ENCODE measurements around the gene SFXN4.

The SFXN4 gene

GRCh38 chr10:119165171-119166117, at the start of gene SFXN4:
Gene SFXN4 (minus strand): TSS chr10:119165714. CDS start chr10:119165647, 67 bp downstream.
- peak; percentile 76 for DNase-seq

- DNase-seq: no peak
Measured at GRCh38 chr10:119211625-119212441, 46.3 kb upstream of the SFXN4 start.

GRCh38 chr10:119211176-119211575, 45.7 kb upstream of the SFXN4 start:
- DNase-seq: no peak

DNA sequence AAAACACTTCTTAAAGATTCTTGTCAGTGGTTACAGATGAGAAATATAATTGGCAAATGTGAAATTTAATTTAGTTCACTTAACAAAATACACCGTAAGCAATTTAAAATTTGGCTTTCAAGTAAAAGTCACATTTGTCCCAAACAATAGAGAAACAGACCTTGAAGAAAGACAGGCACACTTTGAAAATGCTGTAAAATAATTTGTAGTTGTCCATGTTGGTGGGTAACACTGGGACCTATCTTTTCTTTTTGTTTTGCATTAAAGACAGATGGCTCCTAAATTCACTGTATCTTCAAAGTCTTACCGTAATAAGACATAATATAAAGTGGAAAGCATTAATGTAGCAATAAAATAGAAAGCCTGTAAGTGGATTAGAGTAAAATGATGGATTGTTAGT, 45.1 kb upstream of the SFXN4 start:
- no peak for DNase-seq

GRCh38 chr10:119209736-119210355, 44.3 kb upstream of the SFXN4 start:
- DNase-seq: no peak

DNA sequence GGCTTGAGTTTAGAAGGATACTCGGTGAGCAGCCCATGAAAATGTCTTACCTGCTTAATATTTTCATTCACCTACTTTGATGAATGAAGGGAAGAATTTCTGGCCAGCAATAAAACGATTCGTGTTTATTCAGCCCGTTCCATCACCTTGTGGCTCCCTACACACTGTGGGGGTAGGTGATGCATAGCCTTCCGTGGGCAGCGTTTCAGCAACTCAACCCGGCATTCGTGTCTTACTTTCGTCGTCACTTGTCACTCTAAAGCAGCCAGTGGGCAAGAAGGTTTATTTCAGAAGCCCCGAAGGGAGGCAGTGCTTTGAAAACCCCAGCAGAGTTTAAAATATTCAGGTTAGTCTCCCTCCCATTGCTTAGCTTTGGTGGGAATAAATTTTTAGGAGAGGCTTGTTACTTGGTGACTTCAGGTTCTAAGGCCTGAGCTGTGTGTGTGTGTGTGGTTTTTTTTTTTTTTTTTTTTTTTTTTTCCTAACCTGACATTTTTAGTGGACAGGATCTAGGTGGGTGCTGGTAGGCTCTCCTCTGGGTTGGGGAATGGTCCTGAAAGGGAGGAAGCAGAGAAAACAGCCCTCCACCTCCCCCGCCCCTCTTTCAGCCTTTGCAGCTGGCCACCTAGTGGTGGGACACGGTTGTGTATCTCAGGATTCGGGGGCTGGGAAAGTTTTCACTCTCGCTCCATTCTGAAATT, 43.7 kb upstream of the SFXN4 start:
- DNase-seq: peak; percentile 67

- DNase-seq: no peak
Measured at GRCh38 chr10:119208553-119208940, 43.0 kb upstream of the SFXN4 start.

- peak; percentile 30 for DNase-seq
Measured at GRCh38 chr10:119207713-119208552, 42.4 kb upstream of the SFXN4 start.

- peak; percentile 91 for DNase-seq
Measured at GRCh38 chr10:119207366-119207666, 41.8 kb upstream of the SFXN4 start, which contains the start of gene GRK5. Gene GRK5 (plus strand): TSS chr10:119207571. CDS start chr10:119207918, 347 bp downstream.

- peak; percentile 64 for DNase-seq
Measured at GRCh38 chr10:119206603-119207365, 41.3 kb upstream of the SFXN4 start.

DNA sequence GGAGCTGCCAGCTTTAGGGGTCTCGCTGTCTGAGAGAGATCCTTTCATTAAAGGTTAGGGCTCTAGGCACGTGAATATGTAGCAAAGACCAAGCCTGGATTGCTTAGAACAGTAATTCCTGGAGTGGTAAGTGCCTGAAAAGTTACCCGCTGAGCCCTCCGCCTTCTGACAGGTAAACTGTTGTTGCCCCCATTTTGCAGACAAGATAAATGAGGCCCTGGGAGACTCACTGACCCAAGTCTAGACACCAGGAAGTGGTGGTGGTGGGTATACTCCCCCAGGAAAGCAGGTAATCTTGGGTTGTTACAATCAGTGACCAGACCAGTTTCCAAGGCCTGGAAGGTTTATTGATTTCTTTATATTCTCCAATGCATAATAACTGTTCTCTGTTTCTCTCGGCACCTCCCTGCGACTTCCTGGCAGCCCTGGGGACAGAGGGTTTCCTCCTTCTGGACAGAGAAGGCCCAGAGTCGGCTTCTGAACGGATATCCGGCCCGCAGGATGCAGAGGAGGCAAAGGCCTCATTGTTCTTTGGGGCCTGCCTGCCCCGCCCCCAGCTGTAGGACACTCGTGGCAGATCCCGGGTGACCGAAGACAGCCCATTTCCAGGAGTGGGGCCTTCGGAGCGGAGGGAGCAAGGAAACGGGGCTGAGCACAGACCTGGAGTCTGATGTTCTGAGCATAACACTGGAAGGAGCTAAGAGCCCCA, 40.5 kb upstream of the SFXN4 start:
- DNase-seq: peak; percentile 50

GRCh38 chr10:119203006-119203405, 37.5 kb upstream of the SFXN4 start:
- DNase-seq: no peak

GRCh38 chr10:119201233-119201632, 35.7 kb upstream of the SFXN4 start:
- no peak for DNase-seq

- DNase-seq: no peak
Measured at GRCh38 chr10:119199231-119199992, 33.9 kb upstream of the SFXN4 start.

DNA sequence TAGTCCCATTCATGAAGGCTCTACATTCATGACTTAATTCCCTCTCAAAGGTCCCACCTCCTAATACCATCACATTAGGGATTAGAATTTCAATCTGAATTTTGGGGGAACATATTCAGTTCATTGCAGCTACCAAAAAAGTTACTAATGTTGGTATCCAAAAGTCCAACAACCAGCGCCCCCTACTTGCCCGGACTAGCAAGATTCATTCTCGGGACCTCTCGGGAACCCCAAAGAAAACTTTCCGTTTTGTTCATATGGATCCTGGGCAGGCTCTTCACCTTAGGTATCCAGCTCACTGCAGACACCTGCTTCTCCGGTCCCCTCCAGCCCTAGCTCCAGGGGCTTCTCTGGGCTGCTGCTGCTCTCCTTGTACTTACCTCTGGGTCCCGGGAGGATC, 32.9 kb upstream of the SFXN4 start:
- peak; percentile 8 for DNase-seq

DNA sequence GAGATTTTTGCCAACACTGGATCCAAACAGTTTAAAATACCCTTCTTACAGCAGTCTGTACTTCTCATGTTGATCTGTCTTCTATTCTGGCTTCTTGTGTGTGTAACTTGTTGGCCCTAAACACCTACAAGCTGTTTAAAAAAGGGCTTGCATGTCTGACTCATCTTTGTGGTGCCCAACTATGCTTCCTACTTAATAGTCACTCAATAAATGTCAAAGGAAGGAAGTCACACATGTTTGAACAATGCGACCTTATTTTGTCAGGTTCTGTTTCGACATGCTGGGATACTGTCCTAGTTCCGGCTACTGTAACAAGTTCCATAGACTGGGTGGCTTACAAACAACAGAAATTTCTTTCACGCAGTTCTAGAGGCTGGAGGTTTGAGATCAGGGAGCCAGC, 32.4 kb upstream of the SFXN4 start:
- no peak for DNase-seq

- peak; percentile 6 for DNase-seq
Measured at GRCh38 chr10:119191881-119192280, 26.4 kb upstream of the SFXN4 start.

DNA sequence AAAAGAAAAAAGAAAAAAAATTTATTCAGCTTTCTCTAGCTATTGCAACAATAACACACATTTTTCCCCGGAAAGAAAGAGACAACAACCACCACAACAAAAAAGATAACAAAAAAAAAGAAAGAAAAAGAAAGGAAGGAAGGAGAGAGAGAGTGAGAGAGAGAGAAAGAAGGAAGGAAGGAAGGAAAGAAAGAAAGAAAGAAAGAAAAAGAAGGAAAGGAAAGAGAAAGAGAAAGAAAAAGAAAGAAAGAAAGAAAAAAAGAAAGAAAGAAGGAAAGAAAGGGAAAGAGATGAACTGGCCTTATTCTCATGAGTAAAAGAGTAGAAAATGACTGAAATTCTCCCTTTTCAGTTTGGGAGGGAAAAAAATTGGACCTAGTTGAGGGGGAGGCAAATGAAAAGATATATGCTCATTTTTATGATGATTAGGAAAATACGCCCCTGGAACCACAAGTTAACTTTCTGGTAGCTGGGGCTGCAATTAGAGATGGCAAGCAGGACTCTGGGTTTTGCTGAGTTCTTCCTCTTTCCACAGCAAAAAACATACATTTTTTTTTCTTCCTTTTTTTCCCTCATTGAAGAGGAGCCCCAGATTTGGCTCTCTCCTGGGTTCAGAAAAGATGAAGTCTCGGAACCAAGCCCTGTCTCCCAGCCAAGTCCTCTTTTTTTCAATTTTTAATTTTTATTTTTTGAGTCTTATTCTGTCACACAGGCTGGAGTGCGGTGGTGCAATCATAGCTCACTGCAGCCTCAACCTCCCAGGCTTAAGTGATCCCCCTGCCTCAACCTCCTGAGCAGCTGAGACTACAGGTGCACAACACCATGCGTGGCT, 25.7 kb upstream of the SFXN4 start:
- no peak for DNase-seq

GRCh38 chr10:119190353-119190752, 24.8 kb upstream of the SFXN4 start:
- no peak for DNase-seq
